ENCODE data around the gene FGF14.

FGF14 gene

GRCh38 chr13:101780211-101780610, 621.6 kb downstream of the FGF14 start:
- DNase-seq (ENCODE audit: low read depth), result no peak
- no peak overlapping the region for H3K4me3 ChIP-seq (ENCODE audit: low read depth, low read length)
- TF ChIP-seq CTCF (IDR thresholded peaks at IDR 0.05; ENCODE audit: low read depth, low read length, missing control alignments), result no peak

- no peak overlapping the region for H3K4me3 ChIP-seq (ENCODE audit: low read depth, low read length)
- no peak for DNase-seq (ENCODE audit: low read depth)
- no peak for TF ChIP-seq CTCF (IDR thresholded peaks at IDR 0.05; ENCODE audit: low read depth, low read length, missing control alignments)
These were observed 622.7 kb downstream of the FGF14 start for GRCh38 chr13:101779147-101779546.

- no peak for DNase-seq (ENCODE audit: low read depth)
- no peak for TF ChIP-seq CTCF (IDR thresholded peaks at IDR 0.05; ENCODE audit: low read depth, low read length, missing control alignments)
- no peak overlapping the region for H3K4me3 ChIP-seq (ENCODE audit: low read depth, low read length)
These were observed 626.6 kb downstream of the FGF14 start for GRCh38 chr13:101775267-101775666.

GRCh38 chr13:101774393-101774792, 627.5 kb downstream of the FGF14 start:
- TF ChIP-seq CTCF (IDR thresholded peaks at IDR 0.05; ENCODE audit: low read depth, low read length, missing control alignments), result no peak
- no peak for DNase-seq (ENCODE audit: low read depth)

GRCh38 chr13:101773062-101773461, 628.8 kb downstream of the FGF14 start:
- DNase-seq (ENCODE audit: low read depth), result no peak
- no peak for TF ChIP-seq CTCF (IDR thresholded peaks at IDR 0.05; ENCODE audit: low read depth, low read length, missing control alignments)
- H3K4me3 ChIP-seq (ENCODE audit: low read depth, low read length), result no peak overlapping the region

More at GRCh38 chr13:101774393-101774792, 627.5 kb downstream of the FGF14 start:
- no peak overlapping the region for H3K4me3 ChIP-seq (ENCODE audit: low read depth, low read length)

- no peak for TF ChIP-seq CTCF (IDR thresholded peaks at IDR 0.05; ENCODE audit: low read depth, low read length, missing control alignments)
- no peak for DNase-seq (ENCODE audit: low read depth)
These were observed 634.7 kb downstream of the FGF14 start for GRCh38 chr13:101767131-101767530.

GRCh38 chr13:101763191-101763590, 638.7 kb downstream of the FGF14 start:
- no peak for TF ChIP-seq CTCF (IDR thresholded peaks at IDR 0.05; ENCODE audit: low read depth, low read length, missing control alignments)
- no peak for DNase-seq (ENCODE audit: low read depth)
- no peak overlapping the region for H3K4me3 ChIP-seq (ENCODE audit: low read depth, low read length)

More at GRCh38 chr13:101767131-101767530, 634.7 kb downstream of the FGF14 start:
- H3K4me3 ChIP-seq (ENCODE audit: low read depth, low read length), result no peak overlapping the region
